ENCODE data around the gene WNT9B.
A peak's percentile ranks its signal among the peaks of the same experiment; 100 is the strongest.

The WNT9B gene

DNA sequence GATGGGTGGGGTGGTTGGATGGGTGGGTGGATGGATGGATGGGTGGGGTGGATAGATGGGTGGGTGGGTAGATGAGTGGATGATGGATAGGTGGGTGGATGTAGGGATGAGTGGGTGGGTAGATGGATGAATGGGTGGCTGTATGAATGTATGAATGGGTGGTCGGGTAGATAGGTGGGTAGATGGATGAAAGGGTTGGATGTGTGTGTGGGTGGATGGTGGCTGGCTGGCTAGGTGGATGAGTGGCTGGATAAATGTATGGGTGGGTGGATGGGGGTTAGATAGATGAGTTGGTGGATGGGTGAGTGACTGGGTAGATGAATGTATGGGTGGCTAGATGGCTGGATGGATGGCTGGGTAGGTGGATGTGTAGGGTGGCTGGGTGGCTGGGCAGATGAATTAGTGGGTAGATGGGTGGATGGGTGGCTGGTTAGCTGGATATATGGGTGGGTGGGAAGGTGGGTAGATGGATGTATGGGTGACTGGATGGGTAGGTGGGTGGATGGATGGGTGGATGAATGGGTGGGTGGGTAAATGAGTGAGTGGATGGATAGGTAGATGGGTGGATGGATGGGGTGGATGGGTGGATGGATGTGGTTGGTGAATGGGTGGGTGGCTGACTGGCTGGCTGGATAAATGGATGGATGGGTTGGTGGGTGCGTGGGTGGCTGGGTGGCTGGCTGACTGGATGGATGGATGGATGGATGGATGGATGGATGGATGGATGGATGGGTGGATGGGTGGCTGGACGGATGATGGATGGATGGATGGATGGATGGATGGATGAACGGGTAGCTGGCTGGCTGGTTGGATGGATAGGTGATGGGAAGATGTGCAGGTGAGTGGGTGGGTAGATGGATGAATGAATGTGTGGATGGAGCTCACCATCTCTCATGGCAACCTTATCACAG, 52.6 kb downstream of the WNT9B start:
- DNase-seq (ENCODE audit: low read depth): no peak
- TF ChIP-seq, protein P1, sequence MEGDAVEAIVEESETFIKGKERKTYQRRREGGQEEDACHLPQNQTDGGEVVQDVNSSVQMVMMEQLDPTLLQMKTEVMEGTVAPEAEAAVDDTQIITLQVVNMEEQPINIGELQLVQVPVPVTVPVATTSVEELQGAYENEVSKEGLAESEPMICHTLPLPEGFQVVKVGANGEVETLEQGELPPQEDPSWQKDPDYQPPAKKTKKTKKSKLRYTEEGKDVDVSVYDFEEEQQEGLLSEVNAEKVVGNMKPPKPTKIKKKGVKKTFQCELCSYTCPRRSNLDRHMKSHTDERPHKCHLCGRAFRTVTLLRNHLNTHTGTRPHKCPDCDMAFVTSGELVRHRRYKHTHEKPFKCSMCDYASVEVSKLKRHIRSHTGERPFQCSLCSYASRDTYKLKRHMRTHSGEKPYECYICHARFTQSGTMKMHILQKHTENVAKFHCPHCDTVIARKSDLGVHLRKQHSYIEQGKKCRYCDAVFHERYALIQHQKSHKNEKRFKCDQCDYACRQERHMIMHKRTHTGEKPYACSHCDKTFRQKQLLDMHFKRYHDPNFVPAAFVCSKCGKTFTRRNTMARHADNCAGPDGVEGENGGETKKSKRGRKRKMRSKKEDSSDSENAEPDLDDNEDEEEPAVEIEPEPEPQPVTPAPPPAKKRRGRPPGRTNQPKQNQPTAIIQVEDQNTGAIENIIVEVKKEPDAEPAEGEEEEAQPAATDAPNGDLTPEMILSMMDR (IDR thresholded peaks at IDR 0.05; ENCODE audit: insufficient read depth, low read depth, low read length, missing control alignments): no peak
- no peak overlapping the region for H3K4me3 ChIP-seq (ENCODE audit: low read length)

GRCh38 chr17:46908068-46908737, 56.8 kb downstream of the WNT9B start:
- no peak for DNase-seq (ENCODE audit: low read depth)
- TF ChIP-seq, protein P1 (IDR thresholded peaks at IDR 0.05; ENCODE audit: insufficient read depth, low read depth, low read length, missing control alignments): no peak
- no peak overlapping the region for H3K4me3 ChIP-seq (ENCODE audit: low read length)

DNA sequence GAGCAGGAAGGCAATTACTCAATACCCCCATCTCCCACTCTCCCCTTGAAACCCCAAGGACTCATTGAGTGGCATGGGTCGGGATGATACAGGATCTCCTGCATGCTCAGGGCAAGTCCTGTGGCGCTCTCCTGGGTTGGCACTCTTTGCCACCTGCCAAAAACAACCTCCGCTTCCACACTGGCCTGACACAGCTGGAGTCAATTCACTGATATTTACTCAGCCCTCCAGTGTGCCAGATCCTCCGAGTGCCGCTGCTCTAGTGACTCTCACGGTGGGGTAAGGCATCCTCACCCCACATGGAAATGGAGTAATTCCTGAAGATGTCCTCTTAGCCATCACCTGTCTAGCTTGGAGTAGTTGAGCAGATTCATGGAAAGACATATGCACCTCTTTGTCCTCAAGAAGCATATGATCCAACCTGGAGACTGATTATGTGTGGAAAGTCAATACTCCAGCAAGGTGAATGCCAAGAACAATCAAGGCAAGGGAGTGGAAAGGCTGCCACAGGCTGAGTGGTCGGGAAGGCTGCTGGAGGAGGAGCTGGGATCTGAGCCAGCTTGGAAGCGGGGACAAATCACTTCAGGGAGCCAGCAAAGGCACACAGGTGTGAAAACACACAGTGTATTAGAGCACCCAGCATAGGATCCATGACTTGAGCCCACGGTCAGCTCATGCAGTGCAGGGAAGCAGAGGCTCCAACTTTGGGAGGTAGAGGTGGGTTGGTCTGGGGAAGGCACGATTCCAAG, 59.0 kb downstream of the WNT9B start:
- TF ChIP-seq, protein P1 (IDR thresholded peaks at IDR 0.05; ENCODE audit: insufficient read depth, low read depth, low read length, missing control alignments): no peak
- no peak for DNase-seq (ENCODE audit: low read depth)
- H3K4me3 ChIP-seq (ENCODE audit: low read length): no peak overlapping the region

DNA sequence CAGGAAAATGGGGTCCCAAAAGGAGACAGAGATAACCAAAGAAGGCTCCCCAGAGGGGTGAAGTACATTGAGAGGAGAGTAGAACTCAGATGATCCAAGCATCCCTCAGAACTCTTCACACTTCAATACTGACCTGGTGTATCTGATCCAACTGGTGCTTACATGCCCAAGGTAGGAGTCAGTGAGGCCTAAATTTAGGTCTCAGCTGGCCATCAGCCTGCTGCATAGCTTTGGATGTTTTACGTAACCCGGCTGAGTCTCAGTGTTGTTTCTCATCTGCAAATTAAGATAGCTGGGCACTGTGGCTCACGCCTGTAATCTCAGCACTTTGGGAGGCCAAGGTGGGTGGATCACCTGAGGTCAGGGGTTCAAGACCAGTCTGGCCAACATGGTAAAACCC, 59.9 kb downstream of the WNT9B start:
- no peak for DNase-seq (ENCODE audit: low read depth)
- TF ChIP-seq, protein P1 (IDR thresholded peaks at IDR 0.05; ENCODE audit: insufficient read depth, low read depth, low read length, missing control alignments): no peak
- no peak overlapping the region for H3K4me3 ChIP-seq (ENCODE audit: low read length)

GRCh38 chr17:46915596-46915995, 64.2 kb downstream of the WNT9B start:
- TF ChIP-seq, protein P1 (IDR thresholded peaks at IDR 0.05; ENCODE audit: insufficient read depth, low read depth, low read length, missing control alignments): no peak
- no peak for DNase-seq (ENCODE audit: low read depth)
- H3K4me3 ChIP-seq (ENCODE audit: low read length): no peak overlapping the region

DNA sequence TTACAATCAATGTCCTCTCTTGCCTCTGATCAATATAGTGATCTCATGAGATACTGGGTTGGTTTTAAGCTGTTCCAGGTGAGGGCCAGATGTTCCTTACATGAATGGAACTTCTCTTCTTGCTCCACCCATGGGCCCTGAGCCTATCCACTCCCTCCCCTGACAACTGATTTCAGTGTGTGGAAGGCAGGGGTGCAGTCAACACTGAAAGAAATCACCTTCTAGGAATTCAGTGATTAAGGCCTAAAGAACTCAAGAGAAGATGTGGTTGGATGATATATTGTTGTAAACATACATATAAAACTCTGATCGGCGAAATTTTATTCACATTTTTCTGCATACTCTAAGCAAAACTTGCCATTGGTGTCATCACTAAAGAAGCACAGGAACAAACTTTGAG, 64.8 kb downstream of the WNT9B start:
- no peak overlapping the region for H3K4me3 ChIP-seq (ENCODE audit: low read length)
- TF ChIP-seq, protein P1 (IDR thresholded peaks at IDR 0.05; ENCODE audit: insufficient read depth, low read depth, low read length, missing control alignments): no peak
- DNase-seq (ENCODE audit: low read depth): peak; percentile 59
